Measurements from ENCODE around the gene KRTDAP. TPM values are rescaled to one million over a fixed set of nuclear protein-coding genes. Genes with fewer than 3 reads are reported as not detected.
"Not testable (repeated sequence)": the region's sequence is repeated elsewhere in the genome, so short reads cannot be mapped to it uniquely, and the experiment has no call there.

KRTDAP gene
- total RNA-seq, 1 donor from 2014 or later = not detected

GRCh38 chr19:35474104-35474503, 16.2 kb downstream of the KRTDAP start:
- Mint-ChIP-seq H3K4me3 (ENCODE audit: unreplicated experiment) (no peak overlapping the region), H3K4me1 (ENCODE audit: low read depth) (no peaks in the 10 kb centered on the region), H3K27ac (ENCODE audit: unreplicated experiment) (no peak overlapping the region), H3K36me3 (ENCODE audit: low read depth) (no peaks in the 10 kb centered on the region), H3K27me3 (ENCODE audit: low read depth) (peaks cover 17% of the 10 kb centered on the region), H3K9me3 (ENCODE audit: low read depth) (no peaks in the 10 kb centered on the region)
- DNase-seq (ENCODE audit: low spot score) = no peak
- no peak for TF ChIP-seq CTCF (IDR thresholded peaks at IDR 0.05)

GRCh38 chr19:35471946-35472345, 18.3 kb downstream of the KRTDAP start:
- no peak for DNase-seq (ENCODE audit: low spot score)
- TF ChIP-seq CTCF (IDR thresholded peaks at IDR 0.05) = no peak
- H3K36me3 Mint-ChIP-seq (ENCODE audit: low read depth) = no peaks in the 10 kb centered on the region
- H3K27me3 Mint-ChIP-seq (ENCODE audit: low read depth) = peaks cover 17% of the 10 kb centered on the region
- H3K27ac Mint-ChIP-seq (ENCODE audit: unreplicated experiment) = no peak overlapping the region
- no peaks in the 10 kb centered on the region for H3K9me3 Mint-ChIP-seq (ENCODE audit: low read depth)
- H3K4me1 Mint-ChIP-seq (ENCODE audit: low read depth) = no peaks in the 10 kb centered on the region
- no peak overlapping the region for H3K4me3 Mint-ChIP-seq (ENCODE audit: unreplicated experiment)

GRCh38 chr19:35471075-35471474, 19.2 kb downstream of the KRTDAP start:
- not testable (repeated sequence) for H3K9me3 Mint-ChIP-seq (ENCODE audit: low read depth); H3K36me3 Mint-ChIP-seq (ENCODE audit: low read depth); H3K4me3 Mint-ChIP-seq (ENCODE audit: unreplicated experiment); H3K4me1 Mint-ChIP-seq (ENCODE audit: low read depth); H3K27ac Mint-ChIP-seq (ENCODE audit: unreplicated experiment); DNase-seq (ENCODE audit: low spot score)
- peaks cover 18% of the 10 kb centered on the region for H3K27me3 Mint-ChIP-seq (ENCODE audit: low read depth)

- no peaks in the 10 kb centered on the region for H3K9me3 Mint-ChIP-seq (ENCODE audit: low read depth)
- peaks cover 15% of the 10 kb centered on the region for H3K27me3 Mint-ChIP-seq (ENCODE audit: low read depth)
Measured at GRCh38 chr19:35470128-35470527, 20.1 kb downstream of the KRTDAP start.

GRCh38 chr19:35468637-35469036, 21.6 kb downstream of the KRTDAP start:
- no peaks in the 10 kb centered on the region for H3K36me3 Mint-ChIP-seq (ENCODE audit: low read depth)
- TF ChIP-seq CTCF (IDR thresholded peaks at IDR 0.05) = peak; percentile 61
- DNase-seq (ENCODE audit: low spot score) = no peak
- no peaks in the 10 kb centered on the region for H3K9me3 Mint-ChIP-seq (ENCODE audit: low read depth)
- no peak overlapping the region for H3K4me3 Mint-ChIP-seq (ENCODE audit: unreplicated experiment)
- peaks cover 20% of the 10 kb centered on the region for H3K27me3 Mint-ChIP-seq (ENCODE audit: low read depth)
- no peak overlapping the region for H3K27ac Mint-ChIP-seq (ENCODE audit: unreplicated experiment)
- H3K4me1 Mint-ChIP-seq (ENCODE audit: low read depth) = no peaks in the 10 kb centered on the region

More at GRCh38 chr19:35470128-35470527, 20.1 kb downstream of the KRTDAP start:
- Mint-ChIP-seq H3K27ac (ENCODE audit: unreplicated experiment) (no peak overlapping the region), H3K36me3 (ENCODE audit: low read depth) (no peaks in the 10 kb centered on the region), H3K4me1 (ENCODE audit: low read depth) (no peaks in the 10 kb centered on the region), H3K4me3 (ENCODE audit: unreplicated experiment) (no peak overlapping the region)
- TF ChIP-seq CTCF (IDR thresholded peaks at IDR 0.05) = no peak
- DNase-seq (ENCODE audit: low spot score) = no peak

- Mint-ChIP-seq H3K27me3 (ENCODE audit: low read depth) (peaks cover 34% of the 10 kb centered on the region), H3K27ac (ENCODE audit: unreplicated experiment) (no peak overlapping the region), H3K4me3 (ENCODE audit: unreplicated experiment) (no peak overlapping the region), H3K9me3 (ENCODE audit: low read depth) (no peaks in the 10 kb centered on the region), H3K4me1 (ENCODE audit: low read depth) (no peaks in the 10 kb centered on the region), H3K36me3 (ENCODE audit: low read depth) (no peaks in the 10 kb centered on the region)
- no peak for DNase-seq (ENCODE audit: low spot score)
- no peak for TF ChIP-seq CTCF (IDR thresholded peaks at IDR 0.05)
Measured at GRCh38 chr19:35466259-35466658, 24.0 kb downstream of the KRTDAP start.

GRCh38 chr19:35462956-35463355, 27.3 kb downstream of the KRTDAP start:
- not testable (repeated sequence) for DNase-seq (ENCODE audit: low spot score); H3K9me3 Mint-ChIP-seq (ENCODE audit: low read depth); H3K36me3 Mint-ChIP-seq (ENCODE audit: low read depth); H3K27ac Mint-ChIP-seq (ENCODE audit: unreplicated experiment); H3K4me1 Mint-ChIP-seq (ENCODE audit: low read depth); H3K4me3 Mint-ChIP-seq (ENCODE audit: unreplicated experiment)
- peaks cover 34% of the 10 kb centered on the region for H3K27me3 Mint-ChIP-seq (ENCODE audit: low read depth)
